CD4-positive, alpha-beta T cell treated with Interleukin-6 at 100 ng/mL for 8 hours (primary cell): ENCODE measurements around the gene SPATA16.

Experiments used
- DNase-seq: peaks from one replicate; pipeline ENCODE4 v3.0.0-alpha.2; 2020; ENCODE audit warnings: mixed read lengths, low spot score

Gene SPATA16

DNA sequence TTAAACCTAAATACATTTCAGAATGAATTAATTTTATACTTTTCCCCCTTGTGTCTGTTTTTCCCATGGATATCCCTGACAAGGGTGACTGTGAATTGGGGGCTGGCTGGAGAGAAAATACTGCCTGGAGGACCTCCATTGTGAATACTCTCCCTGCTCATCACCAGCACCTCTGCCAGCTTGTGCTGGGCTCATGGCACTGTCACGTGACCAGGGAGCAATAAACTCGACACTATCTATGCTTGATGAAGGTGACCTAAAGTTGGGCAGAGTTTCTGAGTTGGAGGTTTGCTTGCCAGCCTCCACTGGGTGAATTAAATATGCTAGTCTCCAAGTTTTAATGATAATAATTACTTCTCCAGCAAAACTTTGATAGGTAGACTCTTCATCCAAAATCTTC is 189.5 kb downstream of the SPATA16 start:
- no peak for DNase-seq

DNA sequence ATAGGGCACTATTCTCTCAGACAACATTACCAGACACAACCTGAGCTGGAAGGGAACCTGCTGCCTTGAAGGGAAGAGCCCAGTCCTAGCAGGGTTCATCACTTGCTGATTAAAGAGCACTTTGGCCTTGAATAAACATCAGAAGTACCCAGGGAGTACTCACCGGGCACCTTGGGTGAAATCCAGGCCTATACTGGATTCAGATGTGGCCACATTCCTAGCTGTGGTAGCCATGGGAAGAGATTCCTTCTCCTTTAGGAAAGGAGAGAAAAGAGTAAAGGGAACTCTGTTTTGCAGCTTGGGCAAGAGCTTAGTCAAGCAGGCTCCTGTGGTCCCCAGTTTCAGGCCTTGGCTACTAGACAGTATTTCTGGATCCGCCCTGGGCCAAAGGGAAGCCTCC is 195.0 kb downstream of the SPATA16 start:
- no peak for DNase-seq

DNA sequence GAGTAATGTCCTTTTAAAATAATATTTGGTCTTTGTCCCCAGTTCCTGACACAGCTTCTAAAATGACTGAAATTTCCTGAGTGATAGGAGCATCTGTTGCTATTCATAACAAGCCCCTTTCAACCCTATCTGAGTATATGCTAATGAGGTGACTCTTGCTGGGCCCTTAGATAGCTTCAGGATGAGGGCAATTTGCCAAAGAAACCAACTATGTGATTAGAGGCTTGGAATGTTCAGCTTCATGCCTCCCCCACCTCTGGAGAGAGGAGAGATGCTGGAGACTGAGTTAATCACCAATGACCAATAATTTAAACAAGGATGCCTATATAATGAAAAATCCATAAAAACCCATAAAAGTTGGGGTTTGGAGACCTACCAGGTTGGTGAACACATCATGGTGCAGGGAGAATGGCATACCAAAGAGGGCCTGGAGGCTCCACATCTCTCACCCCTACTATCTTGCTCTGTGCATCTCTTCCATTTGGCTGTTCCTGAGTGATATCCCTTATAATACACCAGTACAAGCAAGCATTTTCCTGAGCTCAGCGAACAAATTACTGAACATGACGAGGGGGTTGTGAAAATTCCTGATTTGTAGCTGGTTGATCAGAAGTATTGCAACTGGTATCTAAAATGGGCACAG is 201.3 kb downstream of the SPATA16 start:
- no peak for DNase-seq

DNA sequence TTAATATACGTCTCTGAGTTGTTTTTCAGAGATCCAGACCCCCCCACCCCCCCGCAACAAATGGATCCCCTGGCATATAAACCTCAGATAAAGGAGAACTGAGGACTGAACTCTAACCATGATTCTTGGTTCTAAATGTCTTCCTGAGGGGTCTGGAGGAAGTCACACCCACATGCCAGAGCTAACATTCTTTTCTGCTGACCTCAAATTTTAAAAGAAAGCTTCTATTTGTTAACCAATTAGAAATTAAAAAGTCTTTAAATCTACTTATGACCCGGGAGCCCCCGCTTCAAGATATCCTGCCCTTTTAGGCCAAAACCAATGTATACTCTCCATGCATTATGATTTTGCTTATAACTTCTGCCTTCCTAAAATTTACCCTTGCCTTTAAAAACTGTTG is 202.2 kb downstream of the SPATA16 start:
- no peak for DNase-seq

DNA sequence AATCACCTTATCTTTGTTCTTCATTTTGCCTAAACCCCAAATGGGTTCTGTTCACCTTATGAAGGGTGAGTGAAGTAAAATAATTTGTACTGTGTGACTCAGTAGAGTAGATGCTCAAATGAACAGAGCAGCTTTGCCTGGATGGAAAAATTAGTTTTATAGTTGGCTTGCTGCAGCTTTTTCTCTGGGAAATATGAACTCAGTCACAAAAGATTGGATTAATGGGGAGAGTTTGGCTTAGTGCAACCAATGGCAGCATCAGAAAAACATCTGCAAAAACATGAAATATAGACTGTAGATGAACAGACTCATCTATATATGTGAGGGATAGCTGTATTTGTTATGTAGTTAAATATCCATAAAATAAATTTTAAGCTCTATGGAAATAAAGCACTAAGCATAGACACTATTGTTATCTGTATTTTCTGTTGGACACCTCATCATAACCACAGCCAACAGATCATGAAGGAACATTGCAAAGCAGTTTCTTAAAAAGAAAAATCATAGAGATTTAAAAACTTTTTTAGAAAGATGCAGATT is 209.2 kb downstream of the SPATA16 start:
- no peak for DNase-seq

DNA sequence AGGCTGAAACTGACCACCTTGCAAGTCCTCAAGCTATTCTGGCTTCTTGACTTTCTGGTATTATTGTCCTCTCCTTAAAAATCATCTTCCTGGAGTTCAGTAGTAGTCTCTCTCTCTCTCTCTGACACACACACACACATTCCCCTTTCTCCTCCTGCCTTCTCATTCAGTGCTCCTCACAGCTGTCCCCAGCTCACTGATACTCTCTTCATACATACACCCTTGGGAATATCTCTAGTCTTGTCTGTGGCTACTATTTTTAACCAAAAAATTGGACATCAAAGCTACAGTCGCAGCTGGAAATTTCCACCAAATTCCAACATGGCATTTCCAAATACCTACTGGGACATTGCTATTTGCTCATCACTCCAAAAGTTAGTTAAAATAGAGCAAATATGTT is 211.6 kb downstream of the SPATA16 start:
- DNase-seq, result no peak

DNA sequence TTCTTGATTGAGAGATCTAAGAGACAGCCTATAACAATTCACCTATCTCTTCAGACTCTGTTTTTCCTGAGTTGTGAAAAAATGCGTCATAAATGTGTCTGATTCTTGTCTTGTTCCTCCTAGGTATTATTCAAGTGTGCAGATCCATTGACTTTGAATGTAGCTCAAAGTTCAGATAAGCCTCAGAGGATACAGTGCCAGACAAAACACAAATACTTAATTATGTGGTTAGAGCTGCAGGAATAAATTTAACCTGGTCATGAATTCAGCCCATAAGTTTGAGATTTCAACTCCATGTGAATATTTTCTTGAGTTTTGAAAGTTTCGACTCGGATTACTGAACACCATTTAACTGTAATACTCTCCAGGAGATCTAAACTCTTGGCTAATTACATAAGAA is 216.5 kb downstream of the SPATA16 start:
- no peak for DNase-seq

DNA sequence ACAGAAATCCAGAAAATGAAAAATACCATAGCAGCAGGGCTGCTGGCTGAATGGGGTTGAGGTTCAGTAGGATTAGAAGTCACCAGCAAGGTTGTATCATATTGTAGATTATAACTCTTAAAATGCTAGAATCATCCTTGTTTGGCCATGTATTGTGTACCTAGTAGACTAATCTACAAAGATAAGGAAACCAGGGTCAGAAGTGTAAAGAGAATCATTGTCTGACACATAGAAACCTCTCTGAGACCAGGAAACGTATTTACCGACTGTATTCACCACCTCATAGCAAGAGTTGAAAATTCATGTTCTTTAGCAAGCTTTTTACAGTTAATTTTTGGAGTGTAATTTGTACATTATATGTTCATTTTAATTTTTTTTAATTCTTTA is 221.7 kb downstream of the SPATA16 start:
- DNase-seq, result no peak

DNA sequence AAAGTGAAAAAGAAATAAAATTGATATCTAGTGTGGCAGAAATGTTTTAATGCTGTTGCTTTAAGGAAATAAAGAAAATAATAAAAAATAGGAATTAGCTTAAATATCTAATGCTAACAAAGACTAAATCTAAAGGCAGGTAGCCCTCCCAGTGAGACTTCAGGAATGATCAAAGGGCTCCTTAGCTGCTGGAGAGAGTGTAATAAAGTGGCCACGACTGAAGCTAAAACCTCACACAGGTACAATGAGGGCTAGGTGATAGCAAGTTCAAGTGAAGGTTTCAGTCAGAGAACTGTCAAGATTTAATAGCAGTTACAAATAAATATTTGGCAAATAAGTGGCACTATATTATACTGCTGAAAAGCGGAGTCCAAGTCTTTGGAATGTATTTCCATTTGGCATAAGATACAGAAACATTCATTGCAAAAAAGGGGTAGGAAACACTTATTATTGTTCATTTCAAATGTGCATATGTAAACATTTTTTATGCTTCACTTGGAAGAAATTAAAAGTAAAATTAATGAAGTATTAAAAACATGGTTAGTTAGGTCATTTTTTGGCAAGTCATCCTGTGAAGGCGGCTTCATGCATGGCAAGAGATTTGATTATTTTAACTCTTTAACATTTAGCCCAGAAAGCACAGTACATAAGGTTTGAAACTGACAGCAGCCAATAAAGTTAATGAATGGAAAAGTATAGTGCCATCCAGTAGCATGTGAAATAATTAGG is 222.3 kb downstream of the SPATA16 start:
- no peak for DNase-seq

DNA sequence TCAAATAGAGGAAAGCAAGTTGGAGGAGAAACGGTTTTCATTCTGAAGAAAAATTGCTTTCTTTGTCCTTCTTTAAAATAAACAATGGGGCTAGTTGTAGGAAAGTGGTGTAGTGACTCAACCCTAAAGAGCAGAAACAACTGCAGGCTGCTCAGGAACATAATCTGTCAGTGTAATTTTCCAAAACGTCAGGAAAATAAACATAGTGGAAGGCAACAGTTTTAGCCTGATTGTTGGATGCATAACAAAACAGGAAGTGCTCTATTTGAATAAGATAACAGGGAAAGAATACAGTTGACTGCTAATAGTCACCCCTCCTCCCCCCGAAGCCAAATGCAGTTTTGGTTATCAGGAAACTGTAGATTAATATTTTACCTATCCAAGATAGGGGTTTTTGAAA is 222.9 kb downstream of the SPATA16 start:
- no peak for DNase-seq

DNA sequence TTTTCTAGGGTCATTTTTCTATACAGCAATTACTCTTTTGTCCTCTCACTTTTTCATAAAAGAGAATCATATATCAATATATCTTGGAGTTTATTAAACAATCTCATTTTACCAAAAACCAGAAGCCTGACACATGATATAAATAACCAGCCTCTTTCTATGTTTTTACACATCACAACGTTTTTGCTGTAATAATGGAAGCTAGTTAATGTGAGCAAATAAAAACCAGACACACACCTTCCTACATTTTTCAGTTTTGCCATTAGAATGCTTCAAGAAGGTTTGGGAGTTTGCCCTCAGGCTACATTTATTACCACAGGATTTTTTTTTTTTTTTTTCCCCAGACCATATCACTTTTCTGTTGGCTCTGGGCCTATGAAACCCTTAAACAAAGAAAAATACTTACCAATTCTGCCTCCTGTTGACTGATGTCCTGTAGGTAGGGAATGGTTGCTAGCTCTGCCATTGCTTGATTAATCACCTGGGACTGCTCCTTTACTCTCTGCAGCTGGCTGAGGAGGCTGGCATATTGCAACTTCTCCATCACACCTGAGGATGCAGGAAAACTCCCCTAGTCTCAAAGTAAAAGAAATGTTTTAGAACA is 225.0 kb downstream of the SPATA16 start:
- no peak for DNase-seq

DNA sequence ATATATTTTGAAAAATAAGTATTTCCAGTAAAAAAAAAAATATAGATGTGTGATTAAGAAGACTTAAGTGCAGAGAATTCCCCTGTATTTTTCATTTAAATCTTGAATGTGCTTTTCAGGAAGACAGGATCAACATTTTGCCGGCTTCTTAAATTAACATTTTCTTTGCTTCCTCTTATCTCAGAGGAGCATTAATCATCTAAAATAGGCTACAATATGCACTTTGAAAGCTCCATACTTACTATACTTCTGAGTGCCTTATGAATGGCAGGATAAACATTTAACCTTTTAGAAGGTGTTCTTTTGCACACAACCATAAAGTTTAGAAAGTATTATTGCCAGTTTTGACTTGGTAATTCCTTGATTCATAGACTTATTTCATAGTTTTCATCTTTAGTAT is 226.2 kb downstream of the SPATA16 start:
- no peak for DNase-seq

DNA sequence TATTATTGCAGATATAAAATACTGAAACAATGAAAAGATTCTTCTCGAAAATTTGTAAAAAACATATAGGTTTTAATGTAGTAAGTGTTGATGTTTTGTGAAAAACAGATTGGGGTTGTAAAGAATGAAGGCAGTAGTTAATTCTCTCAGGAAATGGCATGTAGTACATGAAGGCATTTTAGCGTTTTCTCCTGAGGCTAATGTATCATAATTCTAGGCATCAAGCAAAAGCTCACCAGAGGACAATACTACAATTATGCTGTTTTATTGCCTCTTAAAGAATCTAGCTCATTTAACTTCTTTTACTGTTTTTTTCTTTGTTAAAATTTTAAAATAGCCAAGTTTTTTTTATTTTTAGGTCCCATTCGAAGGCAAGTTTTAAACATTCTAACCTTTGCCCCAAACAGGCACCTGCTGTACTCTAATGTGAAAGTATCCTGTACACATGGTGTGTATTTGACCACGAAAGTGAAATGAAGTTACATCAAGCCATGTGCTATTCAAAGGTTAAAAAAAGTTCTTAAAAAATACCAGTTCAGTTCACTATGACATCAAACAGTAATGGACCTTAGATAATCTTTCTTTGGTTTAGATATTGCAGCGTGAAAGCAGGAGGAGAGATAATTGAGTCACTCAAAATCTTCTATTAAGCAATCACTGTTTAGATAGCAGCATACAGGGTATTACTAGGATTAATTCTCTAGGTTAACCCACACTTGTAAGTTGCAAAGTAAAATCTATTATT is 227.0 kb downstream of the SPATA16 start:
- DNase-seq, result no peak

DNA sequence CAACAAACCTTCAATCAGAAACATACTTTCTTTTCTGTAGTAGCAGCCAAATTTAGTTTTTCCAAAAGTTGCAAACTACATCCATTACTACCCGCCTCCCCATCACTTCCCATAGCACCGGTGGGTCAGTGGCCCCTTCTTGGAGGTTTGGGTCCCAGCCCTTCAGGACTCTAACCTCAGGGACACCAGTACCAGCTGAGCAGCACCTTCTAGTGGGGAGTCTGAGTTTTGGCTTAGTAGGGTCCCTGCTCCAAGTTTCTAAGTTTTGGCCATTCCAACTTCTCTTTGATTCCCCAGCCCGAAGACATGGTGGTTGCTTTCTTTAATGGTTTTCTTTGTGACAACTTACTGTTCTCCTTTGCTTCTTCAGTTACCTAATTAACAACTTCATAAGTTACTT is 229.9 kb downstream of the SPATA16 start:
- no peak for DNase-seq

DNA sequence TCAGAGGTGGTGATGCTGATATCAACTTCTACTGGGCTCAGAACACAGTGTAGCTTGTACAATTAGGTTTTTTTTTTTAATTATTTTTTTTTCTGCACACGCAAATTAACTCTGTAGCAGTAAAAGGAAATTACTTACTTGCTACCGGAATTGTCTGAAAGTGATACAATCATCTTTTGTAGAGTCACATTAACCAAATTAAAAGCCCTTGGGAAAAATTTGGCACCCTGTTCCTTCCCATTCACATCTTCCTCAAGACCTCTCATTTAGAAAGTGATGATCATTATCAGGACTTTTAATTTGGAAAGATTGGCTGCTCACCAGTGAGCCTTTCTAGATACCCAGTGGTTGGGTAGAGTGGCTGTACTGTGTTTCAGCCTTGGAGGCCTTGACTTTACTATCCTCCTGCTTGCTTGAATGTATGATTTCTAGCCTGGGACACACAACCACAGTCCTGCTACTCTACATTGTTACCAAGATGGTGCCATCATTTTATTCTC is 232.2 kb downstream of the SPATA16 start:
- DNase-seq, result no peak

DNA sequence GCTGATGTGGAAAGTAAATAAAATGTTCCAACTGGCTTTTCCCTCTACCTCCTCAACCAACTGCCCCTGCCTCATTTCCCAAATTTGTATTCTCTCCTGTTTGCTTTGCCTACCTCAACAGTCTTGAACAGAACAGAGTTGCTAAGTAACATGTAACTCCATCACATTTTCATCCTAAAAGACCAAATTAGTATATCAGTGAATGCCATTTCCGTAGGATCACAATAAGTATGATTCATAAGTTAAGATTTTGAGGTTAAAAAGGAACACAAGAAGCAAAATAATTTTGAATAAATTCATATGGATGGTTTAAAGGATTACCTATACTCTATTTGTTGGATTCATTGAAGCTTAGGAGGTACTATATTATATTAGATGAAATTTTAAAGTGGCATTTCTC is 235.6 kb downstream of the SPATA16 start:
- no peak for DNase-seq

DNA sequence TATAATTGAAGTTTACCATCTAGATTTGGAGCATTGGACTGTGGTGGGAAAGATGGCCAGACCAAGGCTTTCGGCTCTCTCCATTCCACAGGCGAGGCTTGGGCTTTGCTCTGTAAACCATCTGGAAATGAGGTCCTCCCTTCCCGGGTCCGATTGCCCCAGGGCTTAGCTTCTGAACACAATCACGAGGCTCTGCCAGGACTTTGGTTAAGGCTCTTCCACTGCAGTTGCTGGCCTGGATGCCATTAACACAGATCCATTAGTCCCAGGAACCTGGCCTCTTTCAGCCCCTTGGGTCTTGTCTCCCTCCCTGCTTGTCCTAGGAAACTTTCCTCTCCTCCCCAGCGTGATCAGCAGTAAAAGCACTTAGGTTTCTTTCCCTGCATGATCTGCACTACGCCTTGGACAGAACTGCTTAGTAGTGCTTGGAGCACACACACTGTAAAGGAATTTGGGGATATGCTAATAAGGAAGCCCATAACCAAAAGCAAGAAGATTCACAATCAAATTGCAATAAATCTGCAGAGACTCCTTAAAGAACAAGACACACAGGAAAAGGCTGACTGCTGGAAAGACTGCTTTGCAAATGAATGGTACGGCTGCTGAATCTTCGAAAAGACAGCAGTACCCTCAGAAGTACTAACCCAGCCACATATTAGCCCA is 236.2 kb downstream of the SPATA16 start:
- no peak for DNase-seq

DNA sequence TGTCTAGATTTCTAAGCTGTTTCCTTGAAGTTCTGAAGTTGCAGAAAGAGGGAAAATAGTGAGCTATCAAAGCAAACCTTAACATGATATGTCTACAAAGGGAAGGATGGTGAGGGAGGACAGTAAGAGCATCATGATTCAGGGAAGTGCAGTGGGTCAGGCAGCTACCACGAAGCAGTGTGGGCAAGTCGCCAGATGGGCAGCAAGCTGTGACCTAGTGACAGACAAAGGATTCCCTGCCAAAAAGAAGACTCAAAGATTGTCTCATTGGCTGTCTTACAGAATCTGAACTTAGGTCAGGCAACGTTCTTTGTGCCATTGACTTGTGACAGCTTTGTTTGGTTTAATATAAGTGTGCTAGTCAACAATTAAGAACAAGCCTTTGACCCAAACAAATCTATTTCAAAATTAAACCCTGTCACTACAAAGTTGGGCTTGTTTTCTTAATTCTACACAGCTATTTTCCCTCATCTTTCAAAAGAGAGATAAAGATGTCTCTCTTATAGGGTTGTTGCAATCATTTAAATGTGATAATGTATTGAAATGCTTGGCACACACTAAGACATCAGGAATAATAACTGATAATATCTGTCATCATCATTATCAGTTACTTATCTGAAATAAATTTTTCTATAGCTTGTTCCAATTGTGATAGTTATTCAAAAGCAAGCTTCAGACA is 237.3 kb downstream of the SPATA16 start:
- no peak for DNase-seq

DNA sequence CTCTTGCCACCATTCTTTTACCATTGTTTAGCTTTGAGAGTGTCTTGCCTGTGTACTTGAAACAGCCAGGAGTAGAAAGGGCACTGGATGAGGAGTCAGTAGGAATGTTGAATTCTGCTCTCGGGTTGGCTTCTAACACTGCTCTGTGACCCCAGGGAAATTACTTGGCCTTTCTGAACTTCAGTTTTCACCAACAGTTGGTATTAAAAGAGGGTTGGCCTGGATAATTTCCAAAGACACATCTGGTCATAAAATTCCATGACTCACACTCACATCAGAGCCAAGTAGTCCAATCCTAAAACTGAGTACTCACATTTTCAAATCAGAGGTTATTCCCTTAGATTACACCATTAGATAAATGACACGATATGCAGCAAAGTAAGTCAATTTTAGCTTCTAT is 248.9 kb downstream of the SPATA16 start:
- no peak for DNase-seq

DNA sequence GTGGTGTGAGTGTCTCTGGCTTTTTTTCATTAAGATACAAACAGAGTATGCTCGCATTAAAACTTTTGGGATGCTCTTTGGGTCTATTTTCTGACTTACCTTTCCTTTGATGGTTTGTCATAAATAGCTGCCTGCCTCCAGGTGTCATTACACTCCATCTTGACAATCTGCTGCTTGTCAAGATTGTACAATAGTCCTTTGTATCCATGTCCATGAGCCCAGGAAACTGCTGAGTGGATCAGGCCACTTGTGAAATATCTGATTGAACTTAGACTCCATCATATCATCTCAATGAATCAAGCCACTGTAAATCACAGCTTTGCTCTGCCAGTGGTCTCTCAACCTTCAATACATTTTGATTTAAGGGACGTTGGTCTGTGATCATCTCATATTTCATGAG is 255.3 kb downstream of the SPATA16 start:
- DNase-seq, result no peak

DNA sequence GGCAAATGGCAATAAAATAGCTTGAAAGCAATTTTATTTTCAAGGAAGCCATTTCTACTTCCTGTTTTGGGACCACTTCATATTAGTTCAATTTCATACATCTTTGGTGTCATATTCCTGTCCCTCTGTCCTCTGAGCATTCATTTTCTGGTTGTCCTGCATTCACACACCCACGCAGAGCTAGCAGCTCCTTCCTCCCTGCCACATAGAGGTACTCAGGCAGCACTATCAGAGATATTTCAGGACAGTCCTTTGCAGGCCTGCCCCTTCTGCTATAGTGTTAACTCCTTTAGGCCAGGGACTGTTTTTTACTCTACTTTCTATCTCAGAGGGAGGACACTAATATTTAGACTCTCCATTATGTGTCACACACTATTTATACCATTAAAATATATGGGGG is 258.5 kb downstream of the SPATA16 start:
- no peak for DNase-seq
